GM18867 (cell line): ENCODE data around the gene GRID2IP.

ENCODE experiments used
- ATAC-seq: cut with Tn5 transposase; IDR thresholded peaks from one replicate; pipeline ENCODE4 v1.9.1; 2021; ENCODE audit warnings: mild to moderate bottlenecking, moderate library complexity; ENCODE audit not compliant: unreplicated experiment

GRID2IP gene

GRCh38 chr7:6563936-6564770 is 12.9 kb upstream of the GRID2IP start:
- ATAC-seq, result no peak

DNA sequence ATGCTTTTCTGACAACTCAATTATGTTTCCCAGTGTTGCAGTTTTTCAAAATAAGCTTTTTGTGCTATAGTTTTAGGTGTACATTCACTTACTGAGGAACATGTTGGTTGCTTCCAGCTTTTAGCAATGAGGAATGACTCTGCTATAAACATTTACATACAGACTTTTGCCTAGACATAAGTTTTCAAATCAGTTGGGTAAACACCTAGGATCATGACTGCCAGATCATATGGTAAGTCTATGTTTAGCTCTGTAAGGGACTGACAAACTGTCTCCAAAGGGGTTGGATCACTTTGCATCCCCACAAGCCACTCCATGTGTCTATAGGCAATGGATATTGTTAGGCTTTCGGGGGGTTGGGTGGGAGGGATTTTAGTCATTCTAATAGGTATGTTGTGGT is 10.8 kb upstream of the GRID2IP start:
- ATAC-seq, result no peak

GRCh38 chr7:6559896-6560295 is 8.6 kb upstream of the GRID2IP start:
- ATAC-seq, result no peak

GRCh38 chr7:6558837-6559236 is 7.6 kb upstream of the GRID2IP start:
- no peak for ATAC-seq

- ATAC-seq, result no peak
These were observed 4.9 kb upstream of the GRID2IP start for GRCh38 chr7:6556196-6556595.

GRCh38 chr7:6554848-6555247 is 3.6 kb upstream of the GRID2IP start:
- ATAC-seq, result no peak

GRCh38 chr7:6553448-6554044 is 2.3 kb upstream of the GRID2IP start:
- no peak for ATAC-seq

DNA sequence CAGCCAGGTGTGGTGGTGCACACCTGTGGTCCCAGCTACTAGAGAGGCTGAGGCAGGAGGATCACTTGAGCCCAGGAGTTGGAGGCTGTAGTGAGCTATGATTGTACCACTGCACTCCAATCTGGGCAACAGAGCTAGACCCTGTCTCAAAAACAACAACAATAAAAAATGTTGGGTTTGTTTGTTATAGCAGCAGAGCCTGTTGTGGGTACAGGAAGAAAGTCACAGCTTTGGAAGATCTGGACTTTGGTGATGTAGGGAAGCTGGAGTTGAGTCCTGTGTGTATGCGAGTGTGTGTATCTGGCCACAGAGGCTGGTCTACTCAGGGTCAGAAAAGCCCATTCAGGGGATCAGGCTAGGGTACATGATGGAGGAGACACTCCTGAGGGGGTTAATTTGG is 3.9 kb downstream of the GRID2IP start:
- no peak for ATAC-seq

DNA sequence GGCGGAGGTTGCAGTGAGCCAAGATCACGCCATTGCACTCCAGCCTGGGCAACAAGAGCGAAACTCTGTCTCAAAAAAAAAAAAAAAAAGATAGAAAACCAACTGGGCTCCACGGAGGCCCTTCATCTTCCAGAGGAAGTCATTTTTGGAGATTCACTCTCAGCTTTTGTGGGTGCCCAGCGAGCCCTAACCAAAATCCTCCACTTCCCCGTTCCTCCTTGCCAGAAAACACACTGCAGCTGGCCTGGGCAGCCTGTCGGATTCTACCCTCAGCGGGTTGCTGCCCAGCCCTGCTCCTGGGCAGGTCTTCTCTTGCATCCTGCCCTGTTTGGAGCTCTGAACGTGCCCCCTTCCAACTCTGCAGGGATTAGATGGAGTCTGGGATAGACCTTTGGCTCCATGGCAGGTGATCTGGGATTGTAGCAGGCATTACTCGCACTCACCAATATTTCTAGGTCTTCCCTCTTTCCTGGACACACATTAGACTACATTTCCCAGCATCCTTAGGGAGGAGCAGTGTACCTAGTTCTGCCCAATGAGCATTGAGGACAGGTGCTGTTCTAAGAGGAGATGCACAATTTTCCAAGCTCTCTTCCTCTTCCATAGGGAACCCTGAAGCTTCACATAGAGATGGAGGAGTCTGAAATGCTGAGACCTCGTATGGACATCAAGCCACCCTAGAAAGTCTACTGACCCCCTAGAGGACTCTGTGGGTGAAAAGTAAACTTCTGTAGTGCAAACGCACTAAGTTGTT is 4.6 kb downstream of the GRID2IP start:
- no peak for ATAC-seq

- no peak for ATAC-seq
These were observed 5.7 kb downstream of the GRID2IP start for GRCh38 chr7:6545398-6546126.

DNA sequence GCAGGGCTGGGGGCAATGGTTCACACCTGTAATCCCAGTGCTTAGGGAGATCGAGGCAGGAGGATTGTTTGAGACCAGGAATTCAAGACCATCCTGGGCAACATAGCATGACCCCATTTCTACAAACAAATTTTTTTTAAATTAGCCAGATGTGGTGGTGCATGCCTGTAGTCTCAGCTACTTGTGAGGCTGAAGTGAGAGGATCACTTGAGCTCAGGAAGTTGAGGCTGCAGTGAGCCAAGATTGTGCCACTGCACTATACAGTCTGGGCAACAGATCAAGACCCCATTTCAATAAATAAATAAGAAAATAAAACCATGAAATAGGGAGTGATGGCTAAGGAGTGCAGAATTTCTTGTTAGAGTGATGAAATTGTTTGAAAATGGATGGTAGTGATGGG is 8.9 kb downstream of the GRID2IP start:
- no peak for ATAC-seq

DNA sequence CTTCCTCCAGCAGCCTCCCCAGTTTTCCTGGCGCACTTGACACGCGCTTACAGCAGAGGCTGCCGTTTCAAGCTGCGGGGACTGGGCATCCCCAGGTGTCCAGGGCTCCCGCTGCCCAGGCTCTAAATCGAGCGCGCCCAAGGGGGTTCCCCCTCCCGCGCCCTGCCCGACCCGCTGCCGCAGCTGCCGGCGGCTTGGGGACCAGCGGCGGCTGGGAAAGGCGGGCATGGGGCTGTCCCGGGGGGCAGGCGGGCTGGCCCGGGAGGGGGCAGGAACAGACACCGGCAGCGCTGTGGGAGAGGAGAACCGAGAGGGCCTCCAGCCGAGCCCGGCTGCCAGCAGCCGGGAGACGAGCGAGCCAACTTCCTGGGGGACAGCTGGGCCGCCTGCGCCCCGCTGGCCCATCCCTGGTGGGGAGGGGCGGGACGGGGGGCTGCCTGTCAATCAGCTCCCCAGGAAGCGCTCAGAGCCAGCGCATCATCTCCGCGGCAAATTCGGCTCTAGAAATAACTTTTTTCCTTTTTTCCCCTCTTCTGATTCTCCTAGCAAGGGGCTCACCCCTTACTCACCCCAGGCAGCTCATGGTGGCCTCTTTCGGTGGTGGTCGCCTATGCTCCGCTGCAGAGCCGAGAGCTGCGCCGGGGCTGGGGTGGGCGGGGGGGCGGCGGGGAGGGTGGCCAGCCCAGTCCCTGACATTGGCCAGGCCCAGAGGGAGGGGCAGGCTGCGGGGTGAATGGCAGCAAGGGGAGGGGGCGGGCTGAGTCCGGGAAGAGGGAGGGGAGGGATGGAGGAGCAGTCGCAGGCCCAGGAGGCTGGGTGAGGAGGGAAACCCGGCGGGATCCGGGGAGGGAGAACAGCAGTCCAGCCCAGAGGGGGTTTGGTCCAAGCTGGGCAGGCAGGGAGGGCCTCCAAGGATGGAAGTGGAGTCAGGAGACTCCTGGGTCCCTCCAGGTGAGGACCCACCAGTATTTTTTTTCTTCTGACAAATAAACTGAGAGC is 14.7 kb downstream of the GRID2IP start:
- no peak for ATAC-seq

GRCh38 chr7:6533893-6534495 is 17.3 kb downstream of the GRID2IP start:
- ATAC-seq, result peak; percentile 58

DNA sequence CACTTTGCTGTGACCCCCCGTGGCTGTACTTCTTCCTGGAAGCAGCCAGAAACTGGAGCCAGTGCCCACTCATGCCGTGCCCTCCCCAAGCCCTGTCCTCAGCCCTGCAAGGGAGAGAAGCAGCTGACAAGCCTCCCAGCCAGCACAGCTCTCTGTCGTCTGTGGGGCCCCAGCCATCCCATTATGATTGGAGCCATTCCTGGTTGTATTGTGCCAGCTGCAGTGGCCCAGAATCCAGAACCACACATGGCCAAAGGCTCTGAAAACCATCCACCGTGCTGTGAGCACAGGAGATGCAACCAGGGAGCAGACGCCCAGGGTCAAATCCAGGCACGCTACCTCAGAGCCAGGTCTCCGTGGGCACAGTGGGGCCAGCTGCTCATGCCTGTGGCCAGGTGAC is 18.7 kb downstream of the GRID2IP start:
- no peak for ATAC-seq

DNA sequence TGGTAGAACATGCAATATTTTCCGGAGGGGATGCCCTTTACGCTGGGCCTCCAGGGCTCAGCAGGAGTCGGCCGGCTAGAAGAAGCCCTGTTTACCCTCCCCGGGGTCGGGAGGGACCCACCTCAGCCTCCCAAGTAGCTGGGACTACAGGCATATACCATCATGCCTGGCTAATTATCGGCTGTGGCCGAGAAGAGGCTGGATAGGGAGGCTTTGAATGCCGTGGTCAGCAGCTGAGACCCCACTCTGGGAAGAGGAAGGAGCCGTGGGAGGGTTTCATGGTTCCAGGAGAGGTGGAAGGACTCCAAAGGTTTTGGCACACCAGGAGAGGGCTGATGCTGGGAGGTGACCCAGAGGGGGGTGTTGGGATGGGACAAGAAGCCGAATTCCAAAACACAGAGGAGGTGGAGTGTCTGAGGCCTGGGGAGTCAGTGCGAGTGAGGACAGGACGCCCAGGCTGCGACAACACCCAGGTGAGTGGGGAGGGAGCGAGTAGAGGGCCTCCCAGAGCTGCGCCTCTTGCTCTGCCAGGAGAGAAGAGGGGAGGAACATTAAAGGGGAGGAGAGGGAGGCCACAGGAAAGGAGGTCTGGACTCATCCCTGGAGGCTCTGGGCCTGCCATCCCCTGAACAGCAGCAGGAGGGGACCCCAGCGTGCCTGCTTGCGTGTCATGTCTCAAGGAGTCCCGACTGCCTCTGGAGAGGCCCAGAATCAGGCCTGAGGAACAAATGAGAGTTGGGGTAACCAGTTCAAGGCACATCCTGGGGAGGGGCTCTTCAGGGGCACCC is 19.6 kb downstream of the GRID2IP start:
- ATAC-seq, result no peak

DNA sequence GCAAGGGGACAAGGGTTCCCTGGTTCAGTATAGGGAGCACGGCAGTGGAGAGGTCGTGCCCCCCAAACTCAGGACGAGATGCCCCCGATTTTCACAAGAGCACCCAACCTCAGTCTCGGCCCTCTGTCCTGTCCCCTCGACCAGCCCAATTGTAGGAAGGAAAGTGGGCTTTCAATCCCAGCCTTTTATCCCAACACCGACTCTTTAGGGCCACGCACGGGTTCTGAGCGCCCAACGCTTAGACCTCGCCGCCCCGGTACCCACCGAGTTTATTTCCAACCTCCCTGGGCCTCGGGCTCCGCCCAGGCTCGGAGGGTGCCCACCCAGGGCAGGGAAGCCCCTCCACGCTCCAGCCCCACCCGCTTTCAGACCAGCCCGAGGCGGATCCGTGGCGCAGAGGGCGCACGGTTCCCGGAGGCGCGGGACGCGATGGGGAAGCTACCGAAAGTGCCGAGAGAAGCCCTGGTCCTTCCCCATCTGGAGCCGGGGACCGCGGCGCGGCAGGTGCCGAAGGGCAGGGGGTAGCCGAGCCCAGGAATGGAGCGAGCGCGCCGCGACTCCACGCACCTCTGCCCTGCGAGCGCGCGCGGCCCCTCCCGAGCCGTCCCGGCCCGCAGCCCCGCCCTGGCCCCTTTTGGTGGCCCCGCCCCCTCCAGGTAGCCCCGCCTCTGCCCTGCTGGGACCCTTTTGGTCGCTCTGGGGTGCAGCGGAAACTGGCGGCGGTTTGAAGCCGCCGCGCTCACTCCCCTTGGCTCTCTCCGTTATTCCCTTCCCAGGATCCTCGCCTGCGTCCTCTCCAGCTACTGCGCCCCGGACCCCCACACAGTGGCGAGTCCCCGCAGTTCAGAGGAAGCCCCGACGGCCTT is 20.4 kb downstream of the GRID2IP start:
- no peak for ATAC-seq

GRCh38 chr7:6529643-6530042 is 21.6 kb downstream of the GRID2IP start:
- no peak for ATAC-seq
